ENCODE data around the gene PDE3A. TPM values are rescaled to one million over a fixed set of nuclear protein-coding genes. Genes with fewer than 3 reads are reported as not detected.

Gene PDE3A
- polyA plus RNA-seq, 3 donors, result 0.10 TPM; not detected in 2

GRCh38 chr12:20508359-20508758 is 140.0 kb downstream of the PDE3A start:
- Mint-ChIP-seq H3K4me1 (peaks cover 7% of the 10 kb centered on the region), H3K9me3 (peaks cover 0 to 2% (median 0%) of the 10 kb centered on the region in 7 donors), H3K36me3 (no peaks in the 10 kb centered on the region), H3K27me3 (ENCODE audit: low read depth in 3 of 3) (peaks cover 0 to 1% (median 0%) of the 10 kb centered on the region in 3 donors), H3K4me3 (no peak overlapping the region), H3K27ac (no peak overlapping the region)
- no peaks in the 10 kb centered on the region for H3K27me3 ChIP-seq (ENCODE audit: control insufficient read depth in 2 of 2, insufficient read depth in 2 of 2, low read length in 2 of 2)
- no peaks in the 10 kb centered on the region for H4K20me1 ChIP-seq (ENCODE audit: insufficient read depth, low read length)
- DNase-seq, result no peak
- H3K9ac ChIP-seq (ENCODE audit: insufficient read depth, low read length, poor library complexity, severe bottlenecking), result no peak overlapping the region
- no peaks in the 10 kb centered on the region for H3K4me1 ChIP-seq (ENCODE audit: control insufficient read depth in 1 of 2, insufficient read depth in 2 of 2, low read length in 2 of 2)
- H3K79me2 ChIP-seq (ENCODE audit: insufficient read depth, low read length), result no peaks in the 10 kb centered on the region
- intact Hi-C loops (cut with micrococcal nuclease), result no loop called here
- H3K4me2 ChIP-seq (replicated peaks; ENCODE audit: extremely low read depth, low read length, poor library complexity, severe bottlenecking), result no peak overlapping the region
- H3K36me3 ChIP-seq (replicated peaks in 1 of 2; ENCODE audit: control insufficient read depth in 1 of 2, insufficient read depth in 2 of 2, low read length in 2 of 2), result no peaks in the 10 kb centered on the region
- H2AFZ ChIP-seq (ENCODE audit: insufficient read depth, low read depth, low read length, poor library complexity, severe bottlenecking), result no peak overlapping the region
- no peaks in the 10 kb centered on the region for H3K9me3 ChIP-seq (replicated peaks in 1 of 2; ENCODE audit: control insufficient read depth in 1 of 2, insufficient read depth in 1 of 2, low read length in 2 of 2)
- no peak for TF ChIP-seq CTCF (IDR thresholded peaks at IDR 0.05)
- no peak overlapping the region for H3K4me3 ChIP-seq (replicated peaks in 1 of 3; ENCODE audit: low read depth in 2 of 3, low read length in 3 of 3)
- no peak overlapping the region for H3K27ac ChIP-seq (ENCODE audit: low read depth in 1 of 2, low read length in 2 of 2)
- no CpG with 5 or more reads among the region's 4 CpGs for WGBS (ENCODE audit: insufficient coverage)

GRCh38 chr12:20508962-20509361 is 140.6 kb downstream of the PDE3A start:
- H3K27ac ChIP-seq (ENCODE audit: low read depth in 1 of 2, low read length in 2 of 2), result no peak overlapping the region
- H3K4me3 Mint-ChIP-seq, result no peak overlapping the region
- peaks cover 0 to 1% (median 0%) of the 10 kb centered on the region in 3 donors for H3K27me3 Mint-ChIP-seq (ENCODE audit: low read depth in 3 of 3)
- H3K4me1 Mint-ChIP-seq, result peaks cover 7% of the 10 kb centered on the region
- no peak overlapping the region for H3K9ac ChIP-seq (ENCODE audit: insufficient read depth, low read length, poor library complexity, severe bottlenecking)
- no peaks in the 10 kb centered on the region for H3K4me1 ChIP-seq (ENCODE audit: control insufficient read depth in 1 of 2, insufficient read depth in 2 of 2, low read length in 2 of 2)
- DNase-seq, result no peak
- no peak overlapping the region for H3K27ac Mint-ChIP-seq
- H3K9me3 ChIP-seq (replicated peaks in 1 of 2; ENCODE audit: control insufficient read depth in 1 of 2, insufficient read depth in 1 of 2, low read length in 2 of 2), result no peaks in the 10 kb centered on the region
- intact Hi-C loops (cut with micrococcal nuclease), result no loop called here
- no peaks in the 10 kb centered on the region for H3K36me3 ChIP-seq (replicated peaks in 1 of 2; ENCODE audit: control insufficient read depth in 1 of 2, insufficient read depth in 2 of 2, low read length in 2 of 2)
- H3K4me2 ChIP-seq (replicated peaks; ENCODE audit: extremely low read depth, low read length, poor library complexity, severe bottlenecking), result no peak overlapping the region
- H2AFZ ChIP-seq (ENCODE audit: insufficient read depth, low read depth, low read length, poor library complexity, severe bottlenecking), result no peak overlapping the region
- WGBS (ENCODE audit: insufficient coverage), result 100% methylated on average over 5 of the region's 5 CpGs
- no peaks in the 10 kb centered on the region for H3K79me2 ChIP-seq (ENCODE audit: insufficient read depth, low read length)
- H4K20me1 ChIP-seq (ENCODE audit: insufficient read depth, low read length), result no peaks in the 10 kb centered on the region
- no peaks in the 10 kb centered on the region for H3K36me3 Mint-ChIP-seq
- no peak for TF ChIP-seq CTCF (IDR thresholded peaks at IDR 0.05)
- no peaks in the 10 kb centered on the region for H3K27me3 ChIP-seq (ENCODE audit: control insufficient read depth in 2 of 2, insufficient read depth in 2 of 2, low read length in 2 of 2)
- peaks cover 0 to 2% (median 0%) of the 10 kb centered on the region in 7 donors for H3K9me3 Mint-ChIP-seq
- no peak overlapping the region for H3K4me3 ChIP-seq (replicated peaks in 1 of 3; ENCODE audit: low read depth in 2 of 3, low read length in 3 of 3)

Data from CD14-positive monocyte (primary cell).